Skeletal muscle tissue (tissue), 4 donors: ENCODE measurements around the gene TMEM150C. TPM values are rescaled to one million over a fixed set of nuclear protein-coding genes. Genes with fewer than 3 reads are reported as not detected.

Experiments used
- H3K27ac ChIP-seq: one replicate; pipeline ENCODE4 v1.7.0; 2013; ENCODE audit warnings: mild to moderate bottlenecking, low read depth, low read length, inconsistent platforms
- H3K27me3 ChIP-seq, 3 donors: one replicate each; pipeline ENCODE4 v1.7.0; 2013; ENCODE audit warnings: low read length in 3 of 3; ENCODE audit not compliant: control insufficient read depth in 3 of 3, insufficient read depth in 3 of 3
- H3K36me3 ChIP-seq, 3 donors: one replicate each; pipeline ENCODE4 v1.7.0; 2013; ENCODE audit warnings: low read length in 3 of 3; ENCODE audit not compliant: control insufficient read depth in 3 of 3, insufficient read depth in 3 of 3
- H3K4me1 ChIP-seq, 3 donors: one replicate each; pipeline ENCODE4 v1.7.0; 2013; ENCODE audit warnings: low read length in 3 of 3, mild to moderate bottlenecking in 3 of 3; ENCODE audit not compliant: control insufficient read depth in 3 of 3, insufficient read depth in 3 of 3
- H3K4me3 ChIP-seq, 3 donors: one replicate each; pipeline ENCODE4 v1.7.0; 2013; ENCODE audit warnings: low read length in 3 of 3
- H3K9ac ChIP-seq, 3 donors: one replicate each; pipeline ENCODE4 v1.7.0; 2013; ENCODE audit warnings: low read length in 3 of 3, mild to moderate bottlenecking in 3 of 3, moderate library complexity in 2 of 3, low read depth in 1 of 3
- H3K9me3 ChIP-seq, 3 donors: one replicate each; pipeline ENCODE4 v1.7.0; 2013; ENCODE audit warnings: low read length in 3 of 3; ENCODE audit not compliant: control insufficient read depth in 3 of 3
- total RNA-seq: library from RNA; depleted of rRNA; stranded (reverse); fragments of >200 nt; gene quantifications from one replicate; pipeline ENCODE4 v1.2.3, GENCODE V29; 2014
- donor health status: Osteomylitis.

TMEM150C gene
- total RNA-seq, 1 donor from 2014 or later, result 4.2 TPM

DNA sequence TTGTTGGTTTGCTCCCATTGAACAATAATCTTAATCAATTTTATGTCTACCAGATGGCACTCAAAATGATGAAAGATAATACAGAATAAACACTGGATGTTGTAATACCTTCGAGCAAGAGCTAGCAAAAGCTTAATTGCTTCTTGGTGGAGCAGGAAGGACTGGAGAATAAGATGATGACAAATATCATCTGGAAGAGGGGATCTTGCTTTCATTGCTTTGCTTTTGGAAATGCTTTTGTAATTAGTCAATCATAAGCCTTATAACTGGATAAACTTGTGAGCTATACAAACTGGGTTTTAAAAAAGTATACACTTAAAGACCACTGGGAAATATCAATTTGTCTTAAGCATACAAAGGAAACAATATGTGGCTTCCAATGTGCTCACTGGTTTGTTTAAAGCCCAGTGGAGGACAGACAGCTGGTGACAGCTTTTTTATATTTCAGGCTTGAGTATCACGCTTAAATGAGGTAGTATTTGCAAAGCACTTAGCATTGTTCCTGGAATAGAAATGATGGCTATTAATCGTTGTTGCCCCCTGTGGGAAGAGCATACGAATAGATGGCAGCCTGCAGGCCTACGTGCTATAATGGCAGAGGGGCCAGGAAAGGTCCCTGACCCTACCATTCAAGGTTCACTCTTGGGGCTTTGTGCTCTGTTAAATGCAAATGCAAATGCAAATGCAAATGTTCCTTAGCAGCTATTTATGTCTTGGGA lies 61.2 kb downstream of the TMEM150C start:
- H3K36me3 ChIP-seq, result peaks cover 0 to 2% (median 0%) of the 10 kb centered on the region in 3 donors
- no peaks in the 10 kb centered on the region for H3K9me3 ChIP-seq
- no peaks in the 10 kb centered on the region for H3K27me3 ChIP-seq
- H3K4me1 ChIP-seq, result no peaks in the 10 kb centered on the region
- H3K27ac ChIP-seq, result no peak overlapping the region
- H3K4me3 ChIP-seq, result no peak overlapping the region
- H3K9ac ChIP-seq, result no peak overlapping the region

DNA sequence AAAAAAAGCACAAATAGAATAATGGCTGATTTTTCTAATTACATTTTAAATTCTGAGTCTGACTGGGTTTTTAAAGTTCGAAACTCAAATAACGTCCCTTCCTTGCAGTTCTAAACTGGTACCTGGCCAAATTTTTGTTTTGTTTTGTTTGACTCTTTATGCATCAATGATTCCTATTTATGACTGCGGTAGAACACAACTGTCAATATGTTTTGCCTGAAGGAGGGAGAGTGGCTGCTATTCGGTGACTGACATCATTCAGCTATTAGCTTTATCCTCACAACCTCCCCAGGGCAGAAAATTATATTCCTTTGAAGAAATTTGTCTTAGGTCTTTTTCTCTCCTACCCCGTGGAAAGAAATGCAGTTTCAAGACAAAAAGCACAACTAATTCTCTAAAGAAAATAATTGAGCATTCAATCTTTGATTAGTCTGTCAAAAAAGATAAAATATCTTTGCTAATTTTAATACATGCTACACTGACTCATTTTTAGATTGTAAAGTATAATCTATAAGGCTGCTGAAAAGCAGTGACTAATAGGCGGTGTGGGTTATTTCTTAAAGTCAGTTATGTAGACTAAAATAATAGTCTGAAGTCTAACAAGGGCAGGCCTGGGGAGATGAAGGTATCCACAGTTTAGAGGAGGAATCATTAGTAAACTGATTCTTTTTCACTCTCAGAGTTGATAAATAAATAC lies 61.9 kb downstream of the TMEM150C start:
- H3K27ac ChIP-seq, result no peak overlapping the region
- H3K4me1 ChIP-seq, result no peaks in the 10 kb centered on the region
- no peak overlapping the region for H3K9ac ChIP-seq
- no peaks in the 10 kb centered on the region for H3K27me3 ChIP-seq
- H3K9me3 ChIP-seq, result no peaks in the 10 kb centered on the region
- peaks cover 0 to 4% (median 0%) of the 10 kb centered on the region in 3 donors for H3K36me3 ChIP-seq
- H3K4me3 ChIP-seq, result no peak overlapping the region

DNA sequence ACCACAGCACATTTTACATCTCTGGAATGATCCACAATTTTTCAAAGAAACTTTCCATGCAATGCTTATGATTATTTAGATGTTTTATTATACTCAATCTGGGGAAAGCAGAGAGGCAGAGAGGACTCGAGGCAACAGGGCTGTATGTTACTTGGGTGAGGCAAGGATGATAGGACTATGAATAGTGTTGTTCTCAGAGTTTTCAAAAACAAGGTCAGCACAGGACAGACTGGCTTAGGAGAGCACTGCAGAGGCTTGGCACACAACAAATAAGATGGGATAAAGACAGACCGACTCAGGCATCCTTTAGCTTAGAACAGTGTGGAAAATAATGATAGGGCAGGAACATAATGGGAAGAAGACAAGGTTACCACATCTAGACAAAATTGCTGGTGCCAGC lies 65.4 kb downstream of the TMEM150C start:
- Histone ChIP-seq H3K27me3 (no peaks in the 10 kb centered on the region), H3K4me1 (no peaks in the 10 kb centered on the region), H3K9ac (no peak overlapping the region), H3K9me3 (no peaks in the 10 kb centered on the region), H3K36me3 (peaks cover 0 to 2% (median 0%) of the 10 kb centered on the region in 3 donors), H3K4me3 (no peak overlapping the region), H3K27ac (no peak overlapping the region)

DNA sequence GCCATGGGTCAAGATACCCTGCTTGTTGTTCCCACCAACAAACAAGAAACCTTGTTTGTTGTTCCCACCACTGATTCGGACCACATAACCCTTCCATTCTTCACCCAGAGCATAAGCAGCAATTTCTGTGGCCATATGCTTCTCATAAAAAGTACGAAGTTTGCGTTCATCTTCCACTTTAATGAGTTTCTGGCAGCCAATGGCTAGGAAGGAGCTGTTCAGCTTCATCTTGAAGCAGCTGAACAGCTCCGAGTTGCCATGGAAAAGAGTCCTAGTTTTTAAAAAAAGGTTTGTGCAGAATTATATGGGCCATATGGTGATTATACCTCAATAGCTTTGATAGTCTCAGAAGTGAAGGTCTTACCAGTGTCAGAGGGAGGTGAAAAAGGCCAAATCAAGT lies 66.1 kb downstream of the TMEM150C start:
- H3K4me1 ChIP-seq, result peaks cover 0 to 2% (median 0%) of the 10 kb centered on the region in 3 donors
- peaks cover 0 to 2% (median 0%) of the 10 kb centered on the region in 3 donors for H3K36me3 ChIP-seq
- H3K4me3 ChIP-seq, result no peak overlapping the region
- H3K9ac ChIP-seq, result no peak overlapping the region
- H3K9me3 ChIP-seq, result no peaks in the 10 kb centered on the region
- H3K27ac ChIP-seq, result no peak overlapping the region
- no peaks in the 10 kb centered on the region for H3K27me3 ChIP-seq

DNA sequence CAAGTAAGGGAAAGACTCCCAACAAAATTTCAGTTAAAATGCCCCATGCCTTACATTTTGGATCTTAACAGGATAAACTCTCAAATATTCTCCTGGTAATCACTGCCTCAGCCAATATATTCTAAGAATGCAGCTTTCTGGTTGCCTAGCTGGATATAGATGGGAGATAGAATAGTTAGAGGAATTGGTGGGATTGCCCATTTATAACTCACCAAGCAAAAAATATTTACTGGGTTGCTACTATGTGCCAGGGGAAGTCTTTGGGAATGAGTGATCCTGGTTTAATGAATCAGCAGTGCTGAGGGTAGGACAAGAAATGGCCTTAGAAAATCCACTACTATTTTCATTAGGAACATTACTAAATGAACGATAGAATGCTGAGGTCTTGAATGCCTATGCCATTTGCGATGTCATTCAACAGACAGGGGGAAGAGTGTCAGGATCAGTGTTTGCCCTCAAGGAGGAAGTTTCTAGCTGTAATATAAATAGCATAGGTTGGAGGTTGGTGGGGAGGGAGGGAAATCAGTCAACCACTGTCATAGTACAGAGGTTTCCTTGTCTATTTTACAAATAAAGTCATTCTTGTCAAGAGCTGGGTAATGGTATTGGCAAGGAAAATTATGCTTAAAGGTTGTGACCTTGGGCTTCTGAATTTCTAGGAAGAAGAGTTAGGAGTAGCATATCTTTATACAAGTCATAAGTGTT lies 67.9 kb downstream of the TMEM150C start:
- no peak overlapping the region for H3K9ac ChIP-seq
- peaks cover 0 to 2% (median 2%) of the 10 kb centered on the region in 3 donors for H3K36me3 ChIP-seq

DNA sequence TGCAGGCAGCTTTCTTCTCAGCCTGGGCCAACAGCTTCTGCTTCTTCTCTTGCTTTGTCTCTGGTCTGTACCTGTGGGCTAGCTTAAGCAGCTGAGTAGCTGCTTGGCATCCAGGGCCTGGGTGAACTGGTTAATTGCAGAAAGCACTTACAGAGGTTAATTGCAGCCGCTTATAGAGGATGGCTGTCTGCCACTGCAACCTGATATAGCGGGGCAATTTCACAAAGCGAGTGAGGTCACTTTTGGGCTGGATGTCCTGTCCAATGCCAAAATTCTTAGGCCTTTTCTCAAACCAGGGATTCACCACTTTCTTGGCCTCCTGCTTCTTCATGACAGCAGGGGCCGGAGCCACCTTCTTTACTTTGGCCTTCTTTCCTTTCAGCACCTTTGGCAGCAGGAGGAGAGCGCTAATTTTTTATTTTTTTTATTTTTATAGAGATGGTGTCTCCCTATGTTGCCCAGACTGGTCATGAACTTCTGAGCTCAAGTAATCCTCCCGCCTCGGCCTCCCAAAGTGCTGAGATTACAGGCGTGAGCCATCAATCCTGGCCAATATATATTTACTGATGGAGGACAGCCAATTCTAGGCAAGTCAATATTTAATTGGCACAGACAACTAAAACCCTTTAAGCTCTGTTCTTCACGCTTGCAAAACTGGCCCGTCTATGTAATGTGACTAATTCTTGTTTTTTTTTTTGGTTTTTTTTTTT lies 70.4 kb downstream of the TMEM150C start:
- H3K36me3 ChIP-seq, result peaks cover 0 to 2% (median 2%) of the 10 kb centered on the region in 3 donors
- no peak overlapping the region for H3K9ac ChIP-seq
- peaks cover 0 to 2% (median 0%) of the 10 kb centered on the region in 3 donors for H3K4me1 ChIP-seq
- H3K9me3 ChIP-seq, result no peaks in the 10 kb centered on the region
- H3K27me3 ChIP-seq, result no peaks in the 10 kb centered on the region
- no peak overlapping the region for H3K27ac ChIP-seq
- no peak overlapping the region for H3K4me3 ChIP-seq

More for the DNA sequence above, 67.9 kb downstream of the TMEM150C start:
- Histone ChIP-seq H3K27me3 (no peaks in the 10 kb centered on the region), H3K4me1 (peaks cover 0 to 2% (median 0%) of the 10 kb centered on the region in 3 donors), H3K27ac (no peak overlapping the region), H3K4me3 (no peak overlapping the region), H3K9me3 (no peaks in the 10 kb centered on the region)

DNA sequence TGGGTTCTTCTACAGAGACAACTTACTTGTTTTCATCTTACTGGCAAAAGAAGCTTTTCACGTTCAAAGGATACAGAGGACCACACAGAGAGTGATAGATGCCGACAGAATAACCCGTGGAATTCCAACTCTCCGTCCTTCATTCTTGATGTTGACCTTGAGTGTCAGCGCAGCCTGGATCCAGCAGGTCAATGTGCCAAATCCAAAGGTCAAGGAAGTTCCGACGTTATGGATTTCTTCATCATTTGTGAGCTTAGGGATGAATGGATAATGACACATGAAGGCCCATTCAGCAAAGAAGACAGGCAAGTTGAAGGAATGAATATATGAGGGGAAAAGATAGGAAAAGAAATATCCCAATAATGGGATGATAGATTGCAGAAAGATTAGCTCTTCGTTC lies 71.8 kb downstream of the TMEM150C start:
- no peaks in the 10 kb centered on the region for H3K27me3 ChIP-seq
- peaks cover 0 to 2% (median 0%) of the 10 kb centered on the region in 3 donors for H3K4me1 ChIP-seq
- H3K27ac ChIP-seq, result no peak overlapping the region
- no peak overlapping the region for H3K4me3 ChIP-seq
- H3K36me3 ChIP-seq, result peaks cover 0 to 2% (median 0%) of the 10 kb centered on the region in 3 donors
- no peaks in the 10 kb centered on the region for H3K9me3 ChIP-seq
- no peak overlapping the region for H3K9ac ChIP-seq

DNA sequence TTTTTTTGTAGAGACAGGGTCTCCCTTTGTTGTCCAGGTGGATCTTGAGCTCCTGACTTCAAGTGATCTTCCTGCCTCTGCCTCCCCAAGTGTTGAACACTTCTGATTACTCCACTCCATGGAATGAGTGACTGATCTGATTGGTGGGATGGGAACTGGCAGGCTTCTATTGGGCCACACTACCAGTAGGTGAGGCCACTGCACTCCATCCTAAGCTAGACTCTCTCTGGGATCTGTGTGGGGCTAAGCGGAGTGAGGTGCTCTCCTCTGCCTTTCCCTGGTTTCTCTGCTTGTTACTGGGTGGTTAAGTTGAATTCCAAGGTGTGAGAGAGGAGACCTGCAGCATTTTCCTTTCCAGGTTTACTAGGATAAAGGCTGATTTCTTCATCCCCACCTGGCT lies 72.7 kb downstream of the TMEM150C start:
- Histone ChIP-seq H3K9ac (no peak overlapping the region), H3K36me3 (peaks cover 0 to 2% (median 0%) of the 10 kb centered on the region in 3 donors), H3K4me3 (no peak overlapping the region), H3K27ac (no peak overlapping the region), H3K27me3 (no peaks in the 10 kb centered on the region), H3K9me3 (no peaks in the 10 kb centered on the region), H3K4me1 (peaks cover 0 to 2% (median 0%) of the 10 kb centered on the region in 3 donors)

DNA sequence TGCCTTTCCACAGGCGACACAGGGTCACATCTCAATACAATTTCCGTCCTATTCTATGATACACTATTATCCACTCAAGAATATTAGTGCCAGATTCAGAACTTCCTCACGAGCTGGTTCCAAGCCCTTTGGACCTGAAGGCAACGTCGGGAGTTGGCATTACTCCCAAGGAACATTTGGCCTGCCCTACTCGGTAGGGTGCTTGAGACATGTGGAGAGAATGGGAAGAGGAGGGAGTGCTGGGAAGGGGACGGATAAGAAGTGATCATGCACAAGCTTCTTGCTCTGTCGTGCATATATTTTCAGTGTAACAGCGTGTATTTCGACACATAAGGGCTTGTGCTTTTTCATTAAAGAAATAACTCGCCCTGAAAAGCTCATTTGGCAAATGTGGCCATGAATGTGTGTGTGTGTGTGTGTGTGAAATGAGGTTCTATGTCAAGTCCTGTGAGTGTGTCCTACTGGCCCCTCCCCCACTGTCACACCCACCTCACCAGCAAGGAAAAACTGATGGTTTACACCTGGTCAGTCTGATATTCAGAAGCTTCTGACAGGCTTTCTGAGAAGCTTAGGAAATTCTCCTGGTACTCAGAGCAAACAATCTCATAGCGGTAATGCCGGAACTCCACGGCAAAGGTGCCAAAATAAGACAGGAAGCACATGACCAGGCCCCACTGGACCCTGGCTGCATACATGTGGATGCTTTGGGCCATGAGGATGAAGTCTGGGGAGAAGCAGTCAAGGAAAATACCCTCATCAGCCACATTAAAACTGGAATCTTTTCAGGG lies 76.6 kb downstream of the TMEM150C start:
- Histone ChIP-seq H3K36me3 (peaks cover 0 to 2% (median 0%) of the 10 kb centered on the region in 3 donors), H3K4me1 (no peaks in the 10 kb centered on the region), H3K27me3 (no peaks in the 10 kb centered on the region), H3K4me3 (no peak overlapping the region), H3K9ac (no peak overlapping the region), H3K27ac (no peak overlapping the region), H3K9me3 (no peaks in the 10 kb centered on the region)
